K562 (cell line): ENCODE measurements around the gene MYRFL. TPM values are rescaled to one million over a fixed set of nuclear protein-coding genes. Genes with fewer than 3 reads are reported as not detected.

Experiments used
- ATAC-seq: fragments of 200-7000 bp; cut with Tn5 transposase; 3 replicates; pipeline ENCODE4 v1.9.1; 2020; ENCODE audit warnings: moderate library complexity
- BruUV-seq: library from RNA; stranded (reverse); fragments of 400-500 nt; replicated peaks from 2 replicates; lab custom pipeline; 2021; lab: Mats Ljungman, UMichigan
- CTCF ChIA-PET: fragments of 300-600 bp; formaldehyde crosslinking; extraction: SDS; loops from one replicate; lab custom pipeline; 2021; ENCODE audit warnings: low intra/inter-chr PET ratio; lab: Yijun Ruan, JAX
- POLR2A ChIA-PET: fragments of 300-600, 350-650 bp; sonication (Branson Sonifier 250); formaldehyde crosslinking; extraction: SDS; loops from one replicate; lab custom pipeline; 2021; ENCODE audit warnings: antibody characterized with exemption, inconsistent platforms; lab: Yijun Ruan, JAX
- DNase-seq, 4 experiments: peaks; one replicate each; pipeline versions ENCODE4 v3.0.0 to v3.0.0-alpha.2; 2011 to 2018; ENCODE audit warnings: low spot score in 3 of 4, mixed read lengths in 3 of 4; ENCODE audit errors: extremely low read depth in 1 of 4
- FAIRE-seq: peaks from 2 replicates; lab custom pipeline; 2011; peaks lifted over from hg19 to GRCh38; lab: Jason Lieb, UNC
- H2AFZ ChIP-seq: 2 replicates; pipeline ENCODE4 v1.6.0; 2011; ENCODE audit warnings: low read depth, low read length, control low read depth, inconsistent platforms
- H3K27ac ChIP-seq: fragments of 200-600 bp; 3 replicates; pipeline ENCODE4 v1.8.0; 2011; ENCODE audit warnings: low read depth, mild to moderate bottlenecking, control low read depth, inconsistent platforms, low read length, moderate library complexity, mixed read lengths; ENCODE audit errors: extremely low read depth
- H3K27me3 ChIP-seq, 2 experiments: fragments of 300-600 bp in 1 of 2; 2 replicates in 1 of 2; 3 replicates in 1 of 2; pipeline versions ENCODE4 v1.6.0 to v1.8.0; 2011; ENCODE audit warnings: inconsistent platforms in 2 of 2, low read length in 2 of 2, mild to moderate bottlenecking in 1 of 2, mixed read lengths in 1 of 2, moderate library complexity in 1 of 2; ENCODE audit not compliant: control insufficient read depth in 2 of 2, insufficient read depth in 2 of 2
- H3K36me3 ChIP-seq: fragments of 300-600 bp; 3 replicates; pipeline ENCODE4 v1.8.0; 2011; ENCODE audit warnings: mild to moderate bottlenecking, low read length, inconsistent platforms; ENCODE audit not compliant: control insufficient read depth, insufficient read depth
- H3K4me1 ChIP-seq, 2 experiments: fragments of 200-600 bp in 1 of 2; replicated peaks in 1 of 2; 2 replicates in 1 of 2; 3 replicates in 1 of 2; pipeline versions ENCODE4 v1.5.1 to v1.8.0; 2011; ENCODE audit warnings: inconsistent platforms in 2 of 2, low read length in 2 of 2, mild to moderate bottlenecking in 1 of 2, mixed read lengths in 1 of 2, moderate library complexity in 1 of 2; ENCODE audit not compliant: control insufficient read depth in 2 of 2, insufficient read depth in 2 of 2
- H3K4me2 ChIP-seq: 2 replicates; pipeline ENCODE4 v1.6.1; 2011; ENCODE audit warnings: low read length, control low read depth, inconsistent platforms, mixed read lengths; ENCODE audit not compliant: insufficient read depth
- H3K4me3 ChIP-seq: fragments of 200-600 bp; sonication (generic), shearing (Covaris generic); 2 replicates; pipeline ENCODE4 v1.5.1; 2016; ENCODE audit warnings: control low read depth, inconsistent platforms
- H3K79me2 ChIP-seq: fragments of 200-600 bp; 3 replicates; pipeline ENCODE4 v1.8.0; 2011; ENCODE audit warnings: low read length, inconsistent platforms; ENCODE audit not compliant: control insufficient read depth, insufficient read depth
- H3K9ac ChIP-seq, 2 experiments: 2 replicates each; pipeline versions ENCODE4 v1.6.0 to v1.6.1; 2011; ENCODE audit warnings: low read depth in 2 of 2, low read length in 2 of 2, control low read depth in 1 of 2, inconsistent platforms in 1 of 2, mild to moderate bottlenecking in 1 of 2, mixed read lengths in 1 of 2; ENCODE audit not compliant: insufficient read depth in 1 of 2
- H3K9me1 ChIP-seq: one replicate; pipeline ENCODE4 v1.6.0; 2011; ENCODE audit warnings: inconsistent platforms, mild to moderate bottlenecking, low read length, moderate library complexity; ENCODE audit not compliant: control insufficient read depth, insufficient read depth
- H3K9me3 ChIP-seq: replicated peaks from 2 replicates; pipeline ENCODE4 v1.5.1; 2011; ENCODE audit warnings: low read depth, low read length, inconsistent platforms; ENCODE audit not compliant: control insufficient read depth, insufficient read depth
- H4K20me1 ChIP-seq: replicated peaks from 2 replicates; pipeline ENCODE4 v1.6.1; 2011; ENCODE audit warnings: low read length, inconsistent platforms, mixed read lengths; ENCODE audit not compliant: control insufficient read depth, insufficient read depth
- ATF1 ChIP-seq, 2 experiments: fragments of 450-650 bp in 1 of 2; IDR thresholded peaks; 2 replicates each; pipeline ENCODE4 v1.6.1; 2016; ENCODE audit warnings: missing compliant biosample characterization in 1 of 2, missing genetic modification characterization in 1 of 2
- ELK1 ChIP-seq: sonication (generic); formaldehyde crosslinking; IDR thresholded peaks from 2 replicates; pipeline ENCODE4 v1.8.1; 2022; ENCODE audit warnings: missing genetic modification reagents
- GABPA ChIP-seq: fragments of 200-800 bp; sonication (Bioruptor generic); conservative IDR thresholded peaks from 2 replicates; pipeline ENCODE4 v1.6.1; 2016; ENCODE audit warnings: low read depth, missing genetic modification characterization, missing compliant biosample characterization
- GTF2A2 ChIP-seq: IDR thresholded peaks from 2 replicates; pipeline ENCODE4 v1.6.1; 2016; ENCODE audit warnings: mild to moderate bottlenecking, missing genetic modification characterization, missing compliant biosample characterization
- HBP1 ChIP-seq: fragments of 450-650 bp; formaldehyde crosslinking; IDR thresholded peaks from 2 replicates; pipeline ENCODE4 v1.4.0; 2022; ENCODE audit warnings: missing genetic modification characterization
- HDAC1 ChIP-seq, 2 experiments: fragments of 450-650 bp; IDR thresholded peaks; 2 replicates each; pipeline ENCODE4 v1.6.1; 2016 to 2017; ENCODE audit warnings: inconsistent platforms in 1 of 2, mild to moderate bottlenecking in 1 of 2, moderate library complexity in 1 of 2
- HNRNPLL ChIP-seq: fragments of 200-400 bp; formaldehyde crosslinking; IDR thresholded peaks from 2 replicates; pipeline ENCODE4 v1.6.1; 2017; ENCODE audit warnings: low read length, low read depth, mild to moderate bottlenecking; ENCODE audit not compliant: poor library complexity, severe bottlenecking
- JUNB ChIP-seq: fragments of 450-650 bp; formaldehyde crosslinking; conservative IDR thresholded peaks from 2 replicates; pipeline ENCODE4 v1.4.0; 2020; ENCODE audit warnings: mild to moderate bottlenecking
- MAX ChIP-seq: sonication (generic); formaldehyde crosslinking; IDR thresholded peaks from 2 replicates; pipeline ENCODE4 v1.9.0; 2022; ENCODE audit warnings: mild to moderate bottlenecking, missing genetic modification reagents
- NFE2 ChIP-seq: IDR thresholded peaks from 2 replicates; pipeline ENCODE4 v1.6.1; 2014; ENCODE audit warnings: antibody characterized with exemption, low read depth
- POLR2B ChIP-seq: fragments of 450-650 bp; IDR thresholded peaks from 2 replicates; pipeline ENCODE4 v1.6.1; 2018; ENCODE audit warnings: low read depth; ENCODE audit not compliant: partially characterized antibody
- RERE ChIP-seq: sonication (generic); formaldehyde crosslinking; IDR thresholded peaks from 2 replicates; pipeline ENCODE4 v1.8.0; 2023; ENCODE audit warnings: missing genetic modification reagents, mild to moderate bottlenecking, borderline replicate concordance
- WGBS: fragments of 100-300 bp; shearing (Covaris generic); methylation state at CpG from one replicate; pipeline ENCODE4 v1.1.6; 2016; ENCODE audit warnings: low coverage, mixed read lengths; ENCODE audit not compliant: insufficient coverage; ENCODE audit errors: missing lambda C conversion rate; 5-methylcytosine and 5-hydroxymethylcytosine counted together
- in situ Hi-C: fragments of 300-500 bp; cut with MboI; formaldehyde crosslinking; loops from 4 replicates; pipeline ENCODE4 v1.15.0; 2018; ENCODE audit warnings: inconsistent platforms, mixed read lengths
- intact Hi-C: fragments of 100-400 bp; cut with micrococcal nuclease; formaldehyde crosslinking; loops from 2 replicates; pipeline ENCODE4 v1.14.2; 2022
- polyA plus RNA-seq, 8 experiments: library from polyadenylated mRNA; depleted of rRNA in 4 of 8; stranded (reverse) in 5 of 8; unstranded in 3 of 8; fragments of >200 nt; fragmentation: Nextera tagmentation in 2 of 8; fragmentation: Illumina TruSeq in 1 of 8; extraction: Ambion mirVana in 2 of 8; extraction: Trizol in 1 of 8; gene quantifications; 2 replicates each; pipeline versions ENCODE4 v1.2.1 to v1.2.3, GENCODE V29; 2011 to 2014; ENCODE audit warnings: inconsistent platforms in 1 of 8, missing spikeins in 1 of 8
- total RNA-seq, 7 experiments: library from RNA; depleted of rRNA in 6 of 7; stranded (reverse); fragments of >200 nt in 6 of 7; fragmentation: Illumina TruSeq in 2 of 7; extraction: Trizol in 2 of 7; gene quantifications; 2 replicates each; pipeline versions ENCODE4 v1.2.1 to v1.2.3, GENCODE V29; 2011 to 2021; ENCODE audit warnings: low replicate concordance in 1 of 7

The MYRFL gene
- total and polyA plus RNA-seq, 9 of the 15 experiments (the other 6 are each of a cell fraction or from before 2014, with no cell fraction given) = not detected

- POLR2A ChIA-PET = no interaction called here
- H3K4me1 ChIP-seq = no peaks in the 10 kb centered on the region
- no peak overlapping the region for H2AFZ ChIP-seq
- H3K9me1 ChIP-seq = no peaks in the 10 kb centered on the region
- no peaks in the 10 kb centered on the region for H3K9me3 ChIP-seq
- H3K4me2 ChIP-seq = no peak overlapping the region
- no TSS peak for BruUV-seq
- DNase-seq = no peak
- no peak for ATAC-seq
- no peak overlapping the region for H3K27ac ChIP-seq
- H3K4me3 ChIP-seq = no peak overlapping the region
- H4K20me1 ChIP-seq = no peaks in the 10 kb centered on the region
- in situ Hi-C loops (no loop called here), intact Hi-C loops (no loop called here)
- no peak overlapping the region for H3K9ac ChIP-seq
- no peaks in the 10 kb centered on the region for H3K79me2 ChIP-seq
- no peaks in the 10 kb centered on the region for H3K36me3 ChIP-seq
- CTCF ChIA-PET = interaction anchor here (0.7 kb wide), 1 partner anchor 688 kb away, joined by 6 read pairs; no protein-coding TSS in a partner anchor
- H3K27me3 ChIP-seq = no peaks in the 10 kb centered on the region
- WGBS = 0% methylated on average over 2 of the region's 2 CpGs
- no peak for FAIRE-seq
- no peak for TF ChIP-seq RERE (CRISPR knock-in tag)
- TF ChIP-seq HNRNPLL = no peak
- TF ChIP-seq ATF1 (CRISPR knock-in tag; IDR thresholded peaks at IDR 0.05) = no peak
- TF ChIP-seq ATF1 (tag; IDR thresholded peaks at IDR 0.05) = no peak
- TF ChIP-seq MAX (CRISPR knock-in tag) = no peak
- TF ChIP-seq JUNB (CRISPR knock-in tag) = no peak
- TF ChIP-seq GTF2A2 (tag) = no peak
- no peak for TF ChIP-seq POLR2B
- no peak for TF ChIP-seq ELK1
- TF ChIP-seq GABPA (tag) = no peak
- no peak for TF ChIP-seq HBP1
- TF ChIP-seq NFE2 = no peak
- no peak for TF ChIP-seq HDAC1 (IDR thresholded peaks at IDR 0.05)
These were observed 85.7 kb downstream of the MYRFL start for GRCh38 chr12:69910694-69911093.
